GM12878 (cell line): ENCODE measurements around the gene DMBX1. TPM values are rescaled to one million over a fixed set of nuclear protein-coding genes. Genes with fewer than 3 reads are reported as not detected.

Experiments
- ATAC-seq: fragments of 200-7000 bp; cut with Tn5 transposase; 3 replicates; pipeline ENCODE4 v1.9.1; 2020; ENCODE audit warnings: mild to moderate bottlenecking, moderate library complexity
- BruUV-seq: library from RNA; stranded (reverse); fragments of 400-500 nt; replicated peaks from 2 replicates; lab custom pipeline; 2021; lab: Mats Ljungman, UMichigan
- CTCF ChIA-PET: fragments of 300-600 bp; sonication (Branson Sonifier 250); formaldehyde crosslinking; extraction: SDS; loops from one replicate; lab custom pipeline; 2021; ENCODE audit warnings: inconsistent platforms; lab: Yijun Ruan, JAX
- POLR2A ChIA-PET: fragments of 350-600 bp; formaldehyde crosslinking; extraction: SDS; loops from one replicate; lab custom pipeline; 2021; ENCODE audit warnings: inconsistent platforms; lab: Charles Lee
- RAD21 ChIA-PET: fragments of 300-600 bp; sonication (Branson Sonifier 250); formaldehyde crosslinking; loops from one replicate; lab custom pipeline; 2023; ENCODE audit warnings: antibody characterized with exemption; ENCODE audit not compliant: unreplicated experiment; lab: Charles Lee
- SMC1A ChIA-PET: fragments of 300-600 bp; sonication (Branson Sonifier 250); formaldehyde crosslinking; loops from one replicate; lab custom pipeline; 2023; ENCODE audit not compliant: unreplicated experiment, uncharacterized antibody; lab: Charles Lee
- DNase-seq: peaks from one replicate; pipeline ENCODE4 v3.0.0-alpha.2; 2011; ENCODE audit warnings: low read depth, low spot score
- FAIRE-seq: peaks from 3 replicates; lab custom pipeline; 2011; peaks lifted over from hg19 to GRCh38; lab: Jason Lieb, UNC
- H2AFZ ChIP-seq: 2 replicates; pipeline ENCODE4 v1.6.0; 2011; ENCODE audit warnings: low read depth, low read length, control low read depth; ENCODE audit not compliant: control insufficient read depth
- H3K27ac ChIP-seq: 2 replicates; pipeline ENCODE4 v1.5.1; 2011; ENCODE audit warnings: control low read depth; ENCODE audit not compliant: control insufficient read depth, insufficient read depth
- H3K27me3 ChIP-seq, 2 experiments: replicated peaks in 1 of 2; 2 replicates each; pipeline versions ENCODE4 v1.6.0 to v1.6.1; 2011; ENCODE audit warnings: low read length in 1 of 2; ENCODE audit not compliant: control insufficient read depth in 2 of 2, insufficient read depth in 2 of 2
- H3K36me3 ChIP-seq, 2 experiments: 2 replicates each; pipeline ENCODE4 v1.5.1; 2011; ENCODE audit warnings: low read length in 1 of 2; ENCODE audit not compliant: control insufficient read depth in 2 of 2, insufficient read depth in 2 of 2
- H3K4me1 ChIP-seq: 2 replicates; pipeline ENCODE4 v1.6.1; 2011; ENCODE audit warnings: mild to moderate bottlenecking, low read length, moderate library complexity, mixed read lengths; ENCODE audit not compliant: control insufficient read depth, insufficient read depth
- H3K4me2 ChIP-seq: 2 replicates; pipeline ENCODE4 v1.6.0; 2011; ENCODE audit warnings: control low read depth; ENCODE audit not compliant: control insufficient read depth, insufficient read depth
- H3K4me3 ChIP-seq: fragments of 200-600 bp; sonication (generic); 2 replicates; pipeline ENCODE4 v1.5.1; 2016
- H3K79me2 ChIP-seq: 2 replicates; pipeline ENCODE4 v1.6.0; 2011; ENCODE audit warnings: low read length; ENCODE audit not compliant: control insufficient read depth, insufficient read depth
- H3K9ac ChIP-seq: 2 replicates; pipeline ENCODE4 v1.8.0; 2011; ENCODE audit warnings: low read length, control low read depth, mixed read lengths; ENCODE audit not compliant: control insufficient read depth, insufficient read depth
- H3K9me3 ChIP-seq: replicated peaks from 3 replicates; pipeline ENCODE4 v1.5.1; 2011; ENCODE audit warnings: mild to moderate bottlenecking, low read length; ENCODE audit not compliant: control insufficient read depth, insufficient read depth
- H4K20me1 ChIP-seq: 2 replicates; pipeline ENCODE4 v1.6.0; 2011; ENCODE audit not compliant: control insufficient read depth, insufficient read depth
- EGR1 ChIP-seq, 2 experiments: IDR thresholded peaks; 1 replicate in 1 of 2; 2 replicates in 1 of 2; pipeline ENCODE4 v1.6.1; 2011 to 2012; ENCODE audit warnings: low read depth in 2 of 2, low read length in 2 of 2, borderline replicate concordance in 1 of 2, mild to moderate bottlenecking in 1 of 2, moderate library complexity in 1 of 2
- MYB ChIP-seq: fragments of 150-350 bp; IDR thresholded peaks from 2 replicates; pipeline ENCODE4 v1.6.1; 2014; ENCODE audit warnings: mild to moderate bottlenecking, low read depth, low read length, borderline replicate concordance
- NR2C1 ChIP-seq: fragments of 450-650 bp; IDR thresholded peaks from 2 replicates; pipeline ENCODE4 v1.6.1; 2017; ENCODE audit warnings: antibody characterized with exemption, mild to moderate bottlenecking, moderate library complexity
- POLR2AphosphoS2 ChIP-seq: IDR thresholded peaks from 2 replicates; pipeline ENCODE4 v1.6.1; 2011; ENCODE audit warnings: low read depth, mild to moderate bottlenecking, low read length, improper control_type of control experiment, moderate library complexity
- POLR2AphosphoS5 ChIP-seq: IDR thresholded peaks from 2 replicates; pipeline ENCODE4 v1.6.1; 2011; ENCODE audit warnings: mild to moderate bottlenecking, low read length, inconsistent platforms
- RAD51 ChIP-seq: fragments of 450-650 bp; IDR thresholded peaks from 2 replicates; pipeline ENCODE4 v1.6.1; 2016; ENCODE audit warnings: moderate library complexity, mild to moderate bottlenecking, inconsistent platforms
- WGBS: methylation state at CpG from one replicate; pipeline ENCODE4 v1.1.6; 2016; ENCODE audit warnings: low lambda C conversion rate; ENCODE audit not compliant: insufficient replicate concordance, insufficient coverage; ENCODE audit errors: missing lambda C conversion rate; 5-methylcytosine and 5-hydroxymethylcytosine counted together
- in situ Hi-C: fragments of 300-500 bp; cut with MboI; formaldehyde crosslinking; loops from 9 replicates; pipeline ENCODE4 v1.14.3; 2018; ENCODE audit warnings: mixed read lengths
- intact Hi-C: fragments of 100-400 bp; cut with micrococcal nuclease; formaldehyde crosslinking; loops from one replicate; pipeline ENCODE4 v1.14.2; 2022; ENCODE audit not compliant: unreplicated experiment
- polyA plus RNA-seq, 11 experiments: library from polyadenylated mRNA; depleted of rRNA in 4 of 11; unstranded in 6 of 11; stranded (reverse) in 5 of 11; fragments of >200 nt; fragmentation: Nextera tagmentation in 4 of 11; fragmentation: Illumina TruSeq in 1 of 11; extraction: Ambion mirVana in 4 of 11; extraction: Trizol in 1 of 11; gene quantifications; 1 replicate in 1 of 11; 2 replicates in 10 of 11; pipeline versions ENCODE4 v1.2.1 to v1.2.3, GENCODE V29; 2011 to 2016; ENCODE audit warnings: inconsistent platforms in 2 of 11, missing spikeins in 2 of 11, low read depth in 1 of 11
- total RNA-seq, 4 experiments: library from RNA; depleted of rRNA in 3 of 4; stranded (reverse); fragments of >200 nt in 3 of 4; fragmentation: Illumina TruSeq in 1 of 4; extraction: Trizol in 1 of 4; gene quantifications; 2 replicates each; pipeline versions ENCODE4 v1.2.1 to v1.2.3, GENCODE V29; 2013 to 2021
- TF ChIP-seq, protein P1 (sequence below): fragments of 450-650 bp; formaldehyde crosslinking; IDR thresholded peaks from 2 replicates; pipeline ENCODE4 v1.4.0; 2020; ENCODE audit warnings: mild to moderate bottlenecking, moderate library complexity

DMBX1 gene
- total and polyA plus RNA-seq, 10 of the 15 experiments (the other 5 are each of a cell fraction or from before 2014, with no cell fraction given), result 0.03 TPM; not detected in 9

- H3K36me3 ChIP-seq, result no peaks in the 10 kb centered on the region
- TF ChIP-seq, protein P1, sequence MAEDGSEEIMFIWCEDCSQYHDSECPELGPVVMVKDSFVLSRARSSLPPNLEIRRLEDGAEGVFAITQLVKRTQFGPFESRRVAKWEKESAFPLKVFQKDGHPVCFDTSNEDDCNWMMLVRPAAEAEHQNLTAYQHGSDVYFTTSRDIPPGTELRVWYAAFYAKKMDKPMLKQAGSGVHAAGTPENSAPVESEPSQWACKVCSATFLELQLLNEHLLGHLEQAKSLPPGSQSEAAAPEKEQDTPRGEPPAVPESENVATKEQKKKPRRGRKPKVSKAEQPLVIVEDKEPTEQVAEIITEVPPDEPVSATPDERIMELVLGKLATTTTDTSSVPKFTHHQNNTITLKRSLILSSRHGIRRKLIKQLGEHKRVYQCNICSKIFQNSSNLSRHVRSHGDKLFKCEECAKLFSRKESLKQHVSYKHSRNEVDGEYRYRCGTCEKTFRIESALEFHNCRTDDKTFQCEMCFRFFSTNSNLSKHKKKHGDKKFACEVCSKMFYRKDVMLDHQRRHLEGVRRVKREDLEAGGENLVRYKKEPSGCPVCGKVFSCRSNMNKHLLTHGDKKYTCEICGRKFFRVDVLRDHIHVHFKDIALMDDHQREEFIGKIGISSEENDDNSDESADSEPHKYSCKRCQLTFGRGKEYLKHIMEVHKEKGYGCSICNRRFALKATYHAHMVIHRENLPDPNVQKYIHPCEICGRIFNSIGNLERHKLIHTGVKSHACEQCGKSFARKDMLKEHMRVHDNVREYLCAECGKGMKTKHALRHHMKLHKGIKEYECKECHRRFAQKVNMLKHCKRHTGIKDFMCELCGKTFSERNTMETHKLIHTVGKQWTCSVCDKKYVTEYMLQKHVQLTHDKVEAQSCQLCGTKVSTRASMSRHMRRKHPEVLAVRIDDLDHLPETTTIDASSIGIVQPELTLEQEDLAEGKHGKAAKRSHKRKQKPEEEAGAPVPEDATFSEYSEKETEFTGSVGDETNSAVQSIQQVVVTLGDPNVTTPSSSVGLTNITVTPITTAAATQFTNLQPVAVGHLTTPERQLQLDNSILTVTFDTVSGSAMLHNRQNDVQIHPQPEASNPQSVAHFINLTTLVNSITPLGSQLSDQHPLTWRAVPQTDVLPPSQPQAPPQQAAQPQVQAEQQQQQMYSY (CRISPR knock-in tag), result no peak
- TF ChIP-seq MYB (no peak), NR2C1 (no peak), RAD51 (no peak), EGR1 (IDR thresholded peaks at IDR 0.05; ENCODE audit: borderline replicate concordance in 1 of 2, low read depth in 2 of 2, low read length in 2 of 2) (no peak), POLR2AphosphoS5 (no peak), POLR2AphosphoS2 (no peak)
- TF ChIP-seq, all 136 proteins: peak for 0
- intact Hi-C loops (no loop called here), in situ Hi-C loops (no loop called here)
- WGBS, result 55% methylated on average over 17 of the region's 17 CpGs
- no TSS peak for BruUV-seq
- DNase-seq (no peak), FAIRE-seq (no peak), ATAC-seq (no peak)
- ChIA-PET CTCF (no interaction called here), POLR2A (no interaction called here), RAD21 (no interaction called here), SMC1A (interaction anchor here (1.0 kb wide), 1 partner anchor 20 kb away, joined by 3 read pairs; no protein-coding TSS in a partner anchor)
- H3K4me1 ChIP-seq, result no peaks in the 10 kb centered on the region
- H3K9me3 ChIP-seq, result no peaks in the 10 kb centered on the region
- H3K27me3 ChIP-seq, result peaks cover 0 to 3% of the 10 kb centered on the region in 2 experiments; a peak in 2 of 4 replicates
- no peak overlapping the region for H3K9ac ChIP-seq
- no peak overlapping the region for H3K27ac ChIP-seq
- no peak overlapping the region for H2AFZ ChIP-seq
- no peak overlapping the region for H3K4me2 ChIP-seq
- no peaks in the 10 kb centered on the region for H4K20me1 ChIP-seq
- no peaks in the 10 kb centered on the region for H3K79me2 ChIP-seq
- no peak overlapping the region for H3K4me3 ChIP-seq
Observed at GRCh38 chr1:46506470-46507219, 17.0 kb downstream of the DMBX1 start.
